Measurements from ENCODE around the gene CHP2. TPM values are rescaled to one million over a fixed set of nuclear protein-coding genes. Genes with fewer than 3 reads are reported as not detected.

Gene CHP2
- total and polyA plus RNA-seq, 2 of the 13 experiments (the other 11 are each of a cell fraction or from before 2014, with no cell fraction given): not detected

GRCh38 chr16:23785842-23786241 lies 31.0 kb downstream of the CHP2 start:
- Histone ChIP-seq H3K4me2 (ENCODE audit: low read depth, low read length) (no peak overlapping the region), H3K27ac (ENCODE audit: extremely low read length, insufficient read depth, low read length) (no peak overlapping the region), H3K36me3 (replicated peaks in 1 of 2; ENCODE audit: control insufficient read depth in 1 of 2, insufficient read depth in 2 of 2, low read length in 2 of 2) (no peaks in the 10 kb centered on the region), H2AFZ (ENCODE audit: low read length) (no peak overlapping the region), H3K9me3 (ENCODE audit: low read length) (no peaks in the 10 kb centered on the region), H3K79me2 (ENCODE audit: insufficient read depth, low read length) (no peaks in the 10 kb centered on the region), H3K4me3 (replicated peaks in 1 of 3; ENCODE audit: insufficient read depth in 1 of 3, low read depth in 2 of 3, low read length in 3 of 3) (no peak overlapping the region), H3K4me1 (ENCODE audit: insufficient read depth, low read length) (no peaks in the 10 kb centered on the region), H4K20me1 (ENCODE audit: insufficient read depth, low read length) (no peaks in the 10 kb centered on the region), H3K9ac (ENCODE audit: insufficient read depth, low read depth, low read length) (no peak overlapping the region), H3K27me3 (ENCODE audit: control insufficient read depth in 1 of 2, insufficient read depth in 2 of 2, low read length in 2 of 2) (no peaks in the 10 kb centered on the region)
- in situ Hi-C loops (cut with HindIII; ENCODE audit: extremely low pct_ligation_motif_present, low pct_unique_long_range_greater_than_20kb): no loop called here
- BruUV-seq (replicated peaks): no TSS peak
- ATAC-seq: no peak
- FAIRE-seq: no peak
- 41% methylated on average over 4 of the region's 4 CpGs for WGBS (ENCODE audit: low lambda C conversion rate)
- no peak for DNase-seq (ENCODE audit: low spot score)
- ChIA-PET POLR2A (no interaction called here), CTCF (ENCODE audit: low intra/inter-chr PET ratio, low total read pairs) (no interaction called here)
- intact Hi-C loops (cut with micrococcal nuclease; ENCODE audit: unreplicated experiment): no loop called here
- TF ChIP-seq, protein P1, sequence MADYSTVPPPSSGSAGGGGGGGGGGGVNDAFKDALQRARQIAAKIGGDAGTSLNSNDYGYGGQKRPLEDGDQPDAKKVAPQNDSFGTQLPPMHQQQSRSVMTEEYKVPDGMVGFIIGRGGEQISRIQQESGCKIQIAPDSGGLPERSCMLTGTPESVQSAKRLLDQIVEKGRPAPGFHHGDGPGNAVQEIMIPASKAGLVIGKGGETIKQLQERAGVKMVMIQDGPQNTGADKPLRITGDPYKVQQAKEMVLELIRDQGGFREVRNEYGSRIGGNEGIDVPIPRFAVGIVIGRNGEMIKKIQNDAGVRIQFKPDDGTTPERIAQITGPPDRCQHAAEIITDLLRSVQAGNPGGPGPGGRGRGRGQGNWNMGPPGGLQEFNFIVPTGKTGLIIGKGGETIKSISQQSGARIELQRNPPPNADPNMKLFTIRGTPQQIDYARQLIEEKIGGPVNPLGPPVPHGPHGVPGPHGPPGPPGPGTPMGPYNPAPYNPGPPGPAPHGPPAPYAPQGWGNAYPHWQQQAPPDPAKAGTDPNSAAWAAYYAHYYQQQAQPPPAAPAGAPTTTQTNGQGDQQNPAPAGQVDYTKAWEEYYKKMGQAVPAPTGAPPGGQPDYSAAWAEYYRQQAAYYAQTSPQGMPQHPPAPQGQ (CRISPR knock-in tag; IDR thresholded peaks at IDR 0.05; ENCODE audit: borderline replicate concordance): no peak
- TF ChIP-seq ZBTB34 (CRISPR knock-in tag; IDR thresholded peaks at IDR 0.05) (no peak), ZNF563 (CRISPR knock-in tag; IDR thresholded peaks at IDR 0.05) (no peak), ZNF720 (CRISPR knock-in tag; IDR thresholded peaks at IDR 0.05) (no peak), MIXL1 (CRISPR knock-in tag; IDR thresholded peaks at IDR 0.05) (no peak), ZNF558 (CRISPR knock-in tag; IDR thresholded peaks at IDR 0.05; ENCODE audit: borderline replicate concordance) (no peak), ZNF326 (CRISPR knock-in tag; IDR thresholded peaks at IDR 0.05; ENCODE audit: borderline replicate concordance) (no peak), DMAP1 (CRISPR knock-in tag; IDR thresholded peaks at IDR 0.05) (no peak), PRPF4 (IDR thresholded peaks at IDR 0.05; ENCODE audit: low read depth, low read length, poor library complexity, severe bottlenecking) (no peak), KLF11 (CRISPR knock-in tag; IDR thresholded peaks at IDR 0.05) (no peak), NFKB2 (CRISPR knock-in tag; IDR thresholded peaks at IDR 0.05; ENCODE audit: borderline replicate concordance) (no peak), E2F2 (CRISPR knock-in tag; IDR thresholded peaks at IDR 0.05; ENCODE audit: borderline replicate concordance) (no peak), ATF5 (CRISPR knock-in tag; IDR thresholded peaks at IDR 0.05; ENCODE audit: low read depth) (no peak), ZHX2 (IDR thresholded peaks at IDR 0.05; ENCODE audit: low read depth) (no peak), ZHX2 (CRISPR knock-in tag; IDR thresholded peaks at IDR 0.05; ENCODE audit: borderline replicate concordance) (no peak)

Data from HepG2 (cell line).